Measurements from ENCODE around the gene GPM6B. TPM values are rescaled to one million over a fixed set of nuclear protein-coding genes. Genes with fewer than 3 reads are reported as not detected.

Gene GPM6B
- total RNA-seq, 1 donor from 2014 or later: 516 TPM

GRCh38 chrX:13742397-13743176 lies 74.3 kb downstream of the GPM6B start:
- DNase-seq: no peak
- TF ChIP-seq CTCF (IDR thresholded peaks at IDR 0.05; ENCODE audit: partially characterized antibody, unreplicated experiment): no peak
- no peaks in the 10 kb centered on the region for H3K9me3 Mint-ChIP-seq (ENCODE audit: unreplicated experiment)
- no peaks in the 10 kb centered on the region for H3K4me1 Mint-ChIP-seq (ENCODE audit: low read depth, unreplicated experiment)
- no peaks in the 10 kb centered on the region for H3K27me3 Mint-ChIP-seq (ENCODE audit: unreplicated experiment)
- no peak overlapping the region for H3K27ac Mint-ChIP-seq (ENCODE audit: unreplicated experiment)
- no peak overlapping the region for H3K4me3 Mint-ChIP-seq (ENCODE audit: unreplicated experiment)
- no peaks in the 10 kb centered on the region for H3K36me3 Mint-ChIP-seq (ENCODE audit: unreplicated experiment)

GRCh38 chrX:13741695-13742094 lies 75.2 kb downstream of the GPM6B start:
- TF ChIP-seq CTCF (IDR thresholded peaks at IDR 0.05; ENCODE audit: partially characterized antibody, unreplicated experiment): no peak
- Mint-ChIP-seq H3K4me3 (ENCODE audit: unreplicated experiment) (no peak overlapping the region), H3K36me3 (ENCODE audit: unreplicated experiment) (no peaks in the 10 kb centered on the region), H3K9me3 (ENCODE audit: unreplicated experiment) (no peaks in the 10 kb centered on the region), H3K27me3 (ENCODE audit: unreplicated experiment) (no peaks in the 10 kb centered on the region), H3K4me1 (ENCODE audit: low read depth, unreplicated experiment) (no peaks in the 10 kb centered on the region), H3K27ac (ENCODE audit: unreplicated experiment) (no peak overlapping the region)
- DNase-seq: no peak

GRCh38 chrX:13734278-13735172 lies 82.4 kb downstream of the GPM6B start, which contains the start of the genes OFD1 and TRAPPC2:
Gene OFD1, plus strand, starts transcription at chrX:13734748. Its CDS starts 324 bp downstream, at chrX:13735072.
Gene TRAPPC2, minus strand, starts transcription at chrX:13734620. Its CDS starts 14,657 bp downstream, at chrX:13719963.
- Mint-ChIP-seq H3K4me3 (ENCODE audit: unreplicated experiment) (peak within 1 kb of the TSS; percentile 97), H3K27ac (ENCODE audit: unreplicated experiment) (peak within 1 kb of the TSS; percentile 94), H3K4me1 (ENCODE audit: low read depth, unreplicated experiment) (peaks cover 12% of the 10 kb centered on the region), H3K9me3 (ENCODE audit: unreplicated experiment) (peaks cover 5% of the 10 kb centered on the region), H3K36me3 (ENCODE audit: unreplicated experiment) (no peaks in the 10 kb centered on the region), H3K27me3 (ENCODE audit: unreplicated experiment) (peaks cover 7% of the 10 kb centered on the region)
- DNase-seq: peak; percentile 88
- no peak for TF ChIP-seq CTCF (IDR thresholded peaks at IDR 0.05; ENCODE audit: partially characterized antibody, unreplicated experiment)

GRCh38 chrX:13733506-13733905 lies 83.4 kb downstream of the GPM6B start:
- TF ChIP-seq CTCF (IDR thresholded peaks at IDR 0.05; ENCODE audit: partially characterized antibody, unreplicated experiment): no peak
- H3K9me3 Mint-ChIP-seq (ENCODE audit: unreplicated experiment): peaks cover 5% of the 10 kb centered on the region
- peaks cover 7% of the 10 kb centered on the region for H3K27me3 Mint-ChIP-seq (ENCODE audit: unreplicated experiment)

More at GRCh38 chrX:13733506-13733905, 83.4 kb downstream of the GPM6B start:
- Mint-ChIP-seq H3K4me3 (ENCODE audit: unreplicated experiment) (peak overlapping the region; percentile 97), H3K36me3 (ENCODE audit: unreplicated experiment) (no peaks in the 10 kb centered on the region), H3K27ac (ENCODE audit: unreplicated experiment) (peak overlapping the region; percentile 94), H3K4me1 (ENCODE audit: low read depth, unreplicated experiment) (peaks cover 12% of the 10 kb centered on the region)
- no peak for DNase-seq

Measured in glutamatergic neuron (in vitro differentiated cells).